Activated B cell treated with CpG ODN at 0.5 μM for 24 hours (primary cell): ENCODE results near the gene URM1. TPM values are rescaled to one million over a fixed set of nuclear protein-coding genes. Genes with fewer than 3 reads are reported as not detected.

Experiments used
- ATAC-seq: fragments of 200-7000 bp; cut with Tn5 transposase; one replicate; pipeline ENCODE4 v1.10.0; 2021; ENCODE audit warnings: low read depth, mild to moderate bottlenecking, moderate library complexity
- CTCF ChIA-PET: fragments of 350-600 bp; sonication (Branson Sonifier 250); formaldehyde crosslinking; loops from one replicate; lab custom pipeline; 2021; ENCODE audit warnings: antibody characterized with exemption; lab: Charles Lee
- POLR2A ChIA-PET: fragments of 350-600 bp; sonication (Branson Sonifier 250); formaldehyde crosslinking; loops from one replicate; lab custom pipeline; 2021; ENCODE audit warnings: antibody characterized with exemption; lab: Charles Lee
- DNase-seq: peaks from one replicate; pipeline ENCODE4 v3.0.0; 2022
- H3K27ac Mint-ChIP-seq: one replicate; pipeline ENCODE4 v1.8.0; 2020; ENCODE audit warnings: mixed read lengths
- H3K27me3 Mint-ChIP-seq: one replicate; pipeline ENCODE4 v1.8.0; 2021; ENCODE audit warnings: mixed read lengths
- H3K36me3 Mint-ChIP-seq: one replicate; pipeline ENCODE4 v1.8.0; 2021; ENCODE audit warnings: low read depth, mixed read lengths
- H3K4me1 Mint-ChIP-seq: one replicate; pipeline ENCODE4 v1.8.0; 2021; ENCODE audit warnings: mixed read lengths
- H3K4me3 Mint-ChIP-seq: one replicate; pipeline ENCODE4 v1.8.0; 2020; ENCODE audit warnings: mild to moderate bottlenecking, mixed read lengths
- H3K9me3 Mint-ChIP-seq: one replicate; pipeline ENCODE4 v1.8.0; 2020; ENCODE audit warnings: mixed read lengths
- intact Hi-C: fragments of 100-400 bp; cut with micrococcal nuclease; formaldehyde crosslinking; loops from one replicate; pipeline ENCODE4 v1.15.1; 2024
- total RNA-seq: library from RNA; stranded (reverse); gene quantifications from 2 replicates; pipeline ENCODE4 v1.2.3, GENCODE V29; 2022
- TF ChIP-seq, protein P1 (sequence below): fragments of 200-600 bp; IDR thresholded peaks from one replicate; pipeline ENCODE4 v1.8.0; 2022; ENCODE audit warnings: antibody characterized with exemption, mild to moderate bottlenecking

The URM1 gene
- total RNA-seq, 1 donor from 2014 or later = 55.8 TPM

DNA sequence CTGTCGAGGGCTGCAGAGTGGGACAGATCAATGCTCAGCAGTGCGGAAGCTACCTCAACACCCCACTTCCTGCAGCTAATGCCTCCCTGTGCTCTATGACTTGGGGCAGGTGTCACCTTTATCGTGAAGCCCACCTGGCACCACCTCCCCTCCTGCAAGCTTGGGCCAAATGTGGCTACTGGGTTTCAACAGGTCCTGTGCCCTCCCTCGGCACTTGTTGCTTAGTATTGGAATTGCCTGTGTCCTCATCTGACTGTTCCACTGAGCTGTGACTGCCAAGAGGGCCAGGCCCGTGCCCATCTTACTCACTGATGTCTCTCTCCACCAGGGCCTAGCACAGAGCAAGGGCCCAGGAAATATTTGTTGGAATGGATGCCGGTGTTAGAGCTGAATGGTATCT, 21.4 kb upstream of the URM1 start:
- Mint-ChIP-seq H3K36me3 (peaks cover 52% of the 10 kb centered on the region), H3K4me3 (no peak overlapping the region), H3K27ac (no peak overlapping the region), H3K4me1 (no peaks in the 10 kb centered on the region), H3K27me3 (no peaks in the 10 kb centered on the region), H3K9me3 (no peaks in the 10 kb centered on the region)
- TF ChIP-seq, protein P1, sequence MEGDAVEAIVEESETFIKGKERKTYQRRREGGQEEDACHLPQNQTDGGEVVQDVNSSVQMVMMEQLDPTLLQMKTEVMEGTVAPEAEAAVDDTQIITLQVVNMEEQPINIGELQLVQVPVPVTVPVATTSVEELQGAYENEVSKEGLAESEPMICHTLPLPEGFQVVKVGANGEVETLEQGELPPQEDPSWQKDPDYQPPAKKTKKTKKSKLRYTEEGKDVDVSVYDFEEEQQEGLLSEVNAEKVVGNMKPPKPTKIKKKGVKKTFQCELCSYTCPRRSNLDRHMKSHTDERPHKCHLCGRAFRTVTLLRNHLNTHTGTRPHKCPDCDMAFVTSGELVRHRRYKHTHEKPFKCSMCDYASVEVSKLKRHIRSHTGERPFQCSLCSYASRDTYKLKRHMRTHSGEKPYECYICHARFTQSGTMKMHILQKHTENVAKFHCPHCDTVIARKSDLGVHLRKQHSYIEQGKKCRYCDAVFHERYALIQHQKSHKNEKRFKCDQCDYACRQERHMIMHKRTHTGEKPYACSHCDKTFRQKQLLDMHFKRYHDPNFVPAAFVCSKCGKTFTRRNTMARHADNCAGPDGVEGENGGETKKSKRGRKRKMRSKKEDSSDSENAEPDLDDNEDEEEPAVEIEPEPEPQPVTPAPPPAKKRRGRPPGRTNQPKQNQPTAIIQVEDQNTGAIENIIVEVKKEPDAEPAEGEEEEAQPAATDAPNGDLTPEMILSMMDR = no peak
- ChIA-PET POLR2A (no interaction called here), CTCF (no interaction called here)
- DNase-seq = no peak
- ATAC-seq = no peak
- intact Hi-C loops = no loop called here

DNA sequence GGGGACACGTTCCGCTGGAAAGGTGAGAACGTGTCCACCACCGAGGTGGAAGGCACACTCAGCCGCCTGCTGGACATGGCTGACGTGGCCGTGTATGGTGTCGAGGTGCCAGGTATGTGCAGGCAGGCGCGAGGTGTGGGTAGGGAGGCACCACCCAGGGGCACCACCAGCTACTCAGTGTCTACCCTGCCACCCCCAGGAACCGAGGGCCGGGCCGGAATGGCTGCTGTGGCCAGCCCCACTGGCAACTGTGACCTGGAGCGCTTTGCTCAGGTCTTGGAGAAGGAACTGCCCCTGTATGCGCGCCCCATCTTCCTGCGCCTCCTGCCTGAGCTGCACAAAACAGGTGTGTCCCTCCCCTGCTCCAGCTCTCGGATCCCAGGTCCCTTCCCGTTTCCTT, 15.7 kb upstream of the URM1 start:
- Mint-ChIP-seq H3K27ac (no peak overlapping the region), H3K36me3 (peaks cover 22% of the 10 kb centered on the region), H3K9me3 (no peaks in the 10 kb centered on the region), H3K27me3 (no peaks in the 10 kb centered on the region), H3K4me1 (no peaks in the 10 kb centered on the region), H3K4me3 (no peak overlapping the region)
- CTCF ChIA-PET = no interaction called here
- POLR2A ChIA-PET = no interaction called here
- intact Hi-C loops = no loop called here
- DNase-seq = no peak
- no peak for ATAC-seq
- TF ChIP-seq, protein P1 = no peak

DNA sequence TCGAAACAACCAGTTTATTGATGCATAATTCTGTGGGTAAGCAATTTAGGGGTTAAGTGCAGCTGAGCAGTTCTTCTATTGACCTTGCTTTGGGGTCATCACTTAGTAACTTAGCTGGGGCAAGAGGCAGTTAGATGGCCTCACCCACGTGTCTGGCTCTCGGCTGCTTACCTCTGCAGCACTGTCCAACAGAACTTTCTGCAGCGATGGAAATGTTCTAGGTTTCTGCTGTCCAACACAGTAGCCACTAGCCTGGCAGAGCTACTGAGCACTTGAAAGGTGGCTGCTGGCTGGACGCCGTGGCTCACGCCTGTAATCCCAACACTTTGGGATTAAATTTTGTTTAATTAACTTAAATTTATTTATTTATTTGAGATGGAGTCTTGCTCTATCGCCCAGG, 13.1 kb upstream of the URM1 start:
- TF ChIP-seq, protein P1 = no peak
- H3K36me3 Mint-ChIP-seq = peaks cover 11% of the 10 kb centered on the region
- ChIA-PET CTCF (no interaction called here), POLR2A (no interaction called here)
- DNase-seq = no peak
- H3K4me1 Mint-ChIP-seq = peaks cover 9% of the 10 kb centered on the region
- H3K27ac Mint-ChIP-seq = no peak overlapping the region
- no peak overlapping the region for H3K4me3 Mint-ChIP-seq
- intact Hi-C loops = no loop called here
- H3K27me3 Mint-ChIP-seq = no peaks in the 10 kb centered on the region
- ATAC-seq = no peak
- no peaks in the 10 kb centered on the region for H3K9me3 Mint-ChIP-seq

DNA sequence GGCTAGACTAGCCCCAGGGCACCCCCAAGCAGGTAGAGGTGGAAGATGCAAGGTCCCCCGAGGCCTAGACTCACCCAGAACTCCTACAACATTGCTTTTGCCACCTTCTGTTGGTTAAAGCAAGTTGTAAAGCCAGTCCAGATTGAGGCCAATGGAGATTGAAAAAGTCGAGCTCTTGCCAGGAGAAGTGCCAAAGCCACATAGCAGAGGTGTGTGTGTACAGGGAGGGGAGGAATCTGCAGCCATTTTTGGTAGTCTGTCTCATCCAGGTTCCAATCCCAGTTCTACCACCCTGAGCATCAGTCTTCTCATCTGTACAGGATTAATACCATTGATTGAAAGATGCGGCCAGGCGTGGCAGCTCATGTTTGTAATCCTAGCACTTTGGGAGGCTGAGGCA, 12.3 kb upstream of the URM1 start:
- H3K27me3 Mint-ChIP-seq = no peaks in the 10 kb centered on the region
- no peak overlapping the region for H3K4me3 Mint-ChIP-seq
- TF ChIP-seq, protein P1 = no peak
- intact Hi-C loops = no loop called here
- H3K4me1 Mint-ChIP-seq = peaks cover 9% of the 10 kb centered on the region
- H3K36me3 Mint-ChIP-seq = peaks cover 7% of the 10 kb centered on the region
- H3K9me3 Mint-ChIP-seq = no peaks in the 10 kb centered on the region
- ATAC-seq (no peak), DNase-seq (no peak)
- POLR2A ChIA-PET = no interaction called here
- CTCF ChIA-PET = no interaction called here
- H3K27ac Mint-ChIP-seq = no peak overlapping the region

DNA sequence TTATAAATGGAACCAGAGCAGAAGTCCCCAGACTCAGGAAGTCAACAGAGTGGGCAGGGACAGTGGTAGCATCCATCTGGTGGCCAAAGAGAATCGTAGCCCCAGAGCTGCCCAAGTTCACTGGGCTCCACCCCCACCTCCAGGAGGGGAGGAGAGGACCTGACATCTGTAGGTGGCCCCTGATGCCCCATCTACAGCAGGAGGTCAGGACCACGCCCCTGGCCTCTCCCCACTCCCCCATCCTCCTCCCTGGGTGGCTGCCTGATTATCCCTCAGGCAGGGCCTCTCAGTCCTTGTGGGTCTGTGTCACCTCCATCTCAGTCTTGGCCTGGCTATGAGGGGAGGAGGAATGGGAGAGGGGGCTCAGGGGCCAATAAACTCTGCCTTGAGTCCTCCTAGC, 10.3 kb upstream of the URM1 start:
- Mint-ChIP-seq H3K9me3 (no peaks in the 10 kb centered on the region), H3K4me3 (no peak overlapping the region), H3K36me3 (peaks cover 4% of the 10 kb centered on the region), H3K4me1 (peaks cover 13% of the 10 kb centered on the region), H3K27me3 (no peaks in the 10 kb centered on the region), H3K27ac (no peak overlapping the region)
- DNase-seq (no peak), ATAC-seq (no peak)
- ChIA-PET POLR2A (interaction anchor here (0.6 to 0.7 kb wide), 2 partner anchors 8 to 130 kb away, joined by 3 to 6 read pairs; no protein-coding TSS in a partner anchor), CTCF (interaction anchor here (2.0 to 3.3 kb wide), 3 partner anchors 11 to 143 kb away, joined by 5 to 27 read pairs (median 20); partner anchors contain the start of genes CERCAM and URM1)
- intact Hi-C loops = loop anchor here (5.0 kb wide), 1 partner anchor 64 kb away; no protein-coding TSS in a partner anchor
- TF ChIP-seq, protein P1 = no peak
